ENCODE data around the gene SUGCT.

The SUGCT gene

DNA sequence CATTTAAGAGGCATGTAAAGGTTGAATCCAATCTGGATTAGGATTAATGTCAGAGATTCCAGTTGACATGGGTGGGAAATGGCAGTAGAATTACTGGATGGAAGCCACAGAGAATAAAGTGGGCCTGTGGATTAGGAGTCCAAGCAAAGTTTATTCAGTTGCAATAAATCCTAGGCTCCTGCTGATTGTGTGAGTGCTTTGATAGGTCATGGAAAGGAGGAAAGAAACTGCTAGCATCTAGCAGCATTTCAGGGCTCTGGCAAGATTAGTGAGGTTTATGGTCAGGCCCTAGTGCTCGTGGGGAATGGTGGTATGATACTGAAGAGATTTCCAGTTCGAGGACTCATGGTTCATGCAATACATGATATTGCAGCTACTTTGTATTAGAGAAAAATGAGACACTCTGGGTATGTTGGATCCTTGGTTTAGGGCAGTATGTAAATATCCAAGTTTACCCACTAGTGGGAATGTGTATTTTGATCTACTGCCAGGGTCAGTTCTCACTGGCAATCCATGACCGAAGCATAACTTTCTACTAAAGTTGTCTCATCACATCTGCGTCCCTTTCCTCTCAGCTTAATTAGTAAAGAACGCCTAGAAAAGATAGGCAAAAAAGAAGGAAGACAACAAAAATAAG, 235.0 kb downstream of the SUGCT start:
- H3K27me3 Mint-ChIP-seq (ENCODE audit: low read depth, poor library complexity) = peaks cover 3% of the 10 kb centered on the region
- H3K4me1 Mint-ChIP-seq = no peaks in the 10 kb centered on the region
- H3K4me3 Mint-ChIP-seq = no peak overlapping the region
- H3K27ac Mint-ChIP-seq = no peak overlapping the region
- no peaks in the 10 kb centered on the region for H3K36me3 Mint-ChIP-seq (ENCODE audit: low read depth)
- TF ChIP-seq, protein P1, sequence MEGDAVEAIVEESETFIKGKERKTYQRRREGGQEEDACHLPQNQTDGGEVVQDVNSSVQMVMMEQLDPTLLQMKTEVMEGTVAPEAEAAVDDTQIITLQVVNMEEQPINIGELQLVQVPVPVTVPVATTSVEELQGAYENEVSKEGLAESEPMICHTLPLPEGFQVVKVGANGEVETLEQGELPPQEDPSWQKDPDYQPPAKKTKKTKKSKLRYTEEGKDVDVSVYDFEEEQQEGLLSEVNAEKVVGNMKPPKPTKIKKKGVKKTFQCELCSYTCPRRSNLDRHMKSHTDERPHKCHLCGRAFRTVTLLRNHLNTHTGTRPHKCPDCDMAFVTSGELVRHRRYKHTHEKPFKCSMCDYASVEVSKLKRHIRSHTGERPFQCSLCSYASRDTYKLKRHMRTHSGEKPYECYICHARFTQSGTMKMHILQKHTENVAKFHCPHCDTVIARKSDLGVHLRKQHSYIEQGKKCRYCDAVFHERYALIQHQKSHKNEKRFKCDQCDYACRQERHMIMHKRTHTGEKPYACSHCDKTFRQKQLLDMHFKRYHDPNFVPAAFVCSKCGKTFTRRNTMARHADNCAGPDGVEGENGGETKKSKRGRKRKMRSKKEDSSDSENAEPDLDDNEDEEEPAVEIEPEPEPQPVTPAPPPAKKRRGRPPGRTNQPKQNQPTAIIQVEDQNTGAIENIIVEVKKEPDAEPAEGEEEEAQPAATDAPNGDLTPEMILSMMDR (IDR thresholded peaks at IDR 0.05) = no peak
- peaks cover 9% of the 10 kb centered on the region for H3K9me3 Mint-ChIP-seq
- no peak for DNase-seq

GRCh38 chr7:40371806-40372440, 237.1 kb downstream of the SUGCT start:
- DNase-seq = no peak
- Mint-ChIP-seq H3K27me3 (ENCODE audit: low read depth, poor library complexity) (peaks cover 3% of the 10 kb centered on the region), H3K4me3 (no peak overlapping the region), H3K27ac (no peak overlapping the region), H3K36me3 (ENCODE audit: low read depth) (no peaks in the 10 kb centered on the region), H3K9me3 (peaks cover 6% of the 10 kb centered on the region), H3K4me1 (no peaks in the 10 kb centered on the region)
- TF ChIP-seq, protein P1 (IDR thresholded peaks at IDR 0.05) = no peak

- peaks cover 4% of the 10 kb centered on the region for H3K36me3 Mint-ChIP-seq (ENCODE audit: low read depth)
- no peaks in the 10 kb centered on the region for H3K4me1 Mint-ChIP-seq
- DNase-seq = no peak
- peaks cover 8% of the 10 kb centered on the region for H3K9me3 Mint-ChIP-seq
- no peak overlapping the region for H3K4me3 Mint-ChIP-seq
- no peaks in the 10 kb centered on the region for H3K27me3 Mint-ChIP-seq (ENCODE audit: low read depth, poor library complexity)
- TF ChIP-seq, protein P1 (IDR thresholded peaks at IDR 0.05) = no peak
- H3K27ac Mint-ChIP-seq = no peak overlapping the region
Observed at GRCh38 chr7:40374575-40374974, 239.8 kb downstream of the SUGCT start.

DNA sequence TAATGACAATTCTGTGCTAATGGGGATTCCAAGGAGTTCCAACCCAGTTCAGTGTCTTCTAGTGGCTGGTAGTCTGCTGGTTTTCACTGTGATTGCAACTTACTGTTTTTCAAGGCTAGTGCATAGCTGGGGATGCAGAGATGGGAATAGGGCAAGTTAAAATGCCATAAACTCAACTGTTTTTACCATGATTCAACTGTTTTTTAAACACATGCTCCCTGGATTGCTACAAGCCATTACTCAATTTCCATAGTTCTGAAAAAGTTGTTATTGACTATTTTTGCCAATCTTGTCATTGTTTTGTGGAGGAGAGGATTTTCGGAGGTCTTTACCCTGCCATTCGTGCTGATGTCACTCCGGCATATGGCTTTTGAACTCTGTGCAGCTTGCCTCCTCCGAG, 245.3 kb downstream of the SUGCT start:
- Mint-ChIP-seq H3K36me3 (ENCODE audit: low read depth) (peaks cover 4% of the 10 kb centered on the region), H3K27ac (no peak overlapping the region), H3K27me3 (ENCODE audit: low read depth, poor library complexity) (no peaks in the 10 kb centered on the region), H3K4me3 (no peak overlapping the region), H3K4me1 (no peaks in the 10 kb centered on the region), H3K9me3 (peaks cover 10% of the 10 kb centered on the region)
- no peak for DNase-seq
- TF ChIP-seq, protein P1 (IDR thresholded peaks at IDR 0.05) = no peak

DNA sequence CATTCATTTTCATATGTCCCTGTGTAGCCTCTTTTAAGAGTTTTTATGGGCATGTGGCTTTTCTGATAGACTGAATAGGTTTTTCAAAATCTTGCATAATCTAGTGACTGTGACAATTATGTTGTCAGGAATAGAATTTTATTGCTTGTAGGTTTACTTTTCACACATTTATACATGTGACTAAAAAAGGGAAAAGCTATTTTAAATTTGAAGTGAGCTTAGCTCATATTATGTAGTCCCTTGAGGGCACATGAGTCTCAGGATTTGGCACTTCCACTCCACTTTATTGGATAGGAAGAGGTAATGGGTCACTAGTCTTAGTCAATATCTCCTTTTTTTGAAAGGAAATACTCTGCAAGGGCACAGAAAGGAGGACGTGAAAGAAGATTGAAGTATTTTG, 247.3 kb downstream of the SUGCT start:
- H3K27me3 Mint-ChIP-seq (ENCODE audit: low read depth, poor library complexity) = no peaks in the 10 kb centered on the region
- no peaks in the 10 kb centered on the region for H3K4me1 Mint-ChIP-seq
- TF ChIP-seq, protein P1 (IDR thresholded peaks at IDR 0.05) = no peak
- H3K27ac Mint-ChIP-seq = no peak overlapping the region
- H3K9me3 Mint-ChIP-seq = peaks cover 10% of the 10 kb centered on the region
- DNase-seq = no peak
- peaks cover 4% of the 10 kb centered on the region for H3K36me3 Mint-ChIP-seq (ENCODE audit: low read depth)
- no peak overlapping the region for H3K4me3 Mint-ChIP-seq

GRCh38 chr7:40393660-40394059, 258.9 kb downstream of the SUGCT start:
- Mint-ChIP-seq H3K27me3 (ENCODE audit: low read depth, poor library complexity) (no peaks in the 10 kb centered on the region), H3K27ac (no peak overlapping the region), H3K4me1 (no peaks in the 10 kb centered on the region), H3K36me3 (ENCODE audit: low read depth) (no peaks in the 10 kb centered on the region), H3K4me3 (no peak overlapping the region), H3K9me3 (peaks cover 9% of the 10 kb centered on the region)
- DNase-seq = no peak
- TF ChIP-seq, protein P1 (IDR thresholded peaks at IDR 0.05) = no peak
